Measurements from ENCODE around the gene LTBP3.

LTBP3 gene

GRCh38 chr11:65560555-65561418 lies 2.6 kb upstream of the LTBP3 start:
- H3K27ac ChIP-seq (ENCODE audit: low read depth, low read length), result no peak overlapping the region
- no peaks in the 10 kb centered on the region for H3K27me3 ChIP-seq (ENCODE audit: control insufficient read depth, low read length)
- H3K79me2 ChIP-seq (ENCODE audit: control insufficient read depth, low read length), result peaks cover 4% of the 10 kb centered on the region
- H3K36me3 ChIP-seq (ENCODE audit: control insufficient read depth, low read length), result peaks cover 2% of the 10 kb centered on the region; the same call in 1 of the 2 replicates
- H3K4me3 ChIP-seq (ENCODE audit: low read length), result no peak overlapping the region
- no peaks in the 10 kb centered on the region for H3K9me3 ChIP-seq (ENCODE audit: control insufficient read depth, insufficient read depth, low read length)
- H4K20me1 ChIP-seq (ENCODE audit: control insufficient read depth, insufficient read depth, low read depth, low read length), result no peaks in the 10 kb centered on the region
- no peak for TF ChIP-seq EZH2phosphoT487 (IDR thresholded peaks at IDR 0.05; ENCODE audit: borderline replicate concordance, low read length)
- TF ChIP-seq CTCF (IDR thresholded peaks at IDR 0.05; ENCODE audit: low read depth, low read length, poor library complexity, severe bottlenecking), result no peak
- no peaks in the 10 kb centered on the region for H3K9me2 ChIP-seq (replicated peaks; ENCODE audit: control insufficient read depth, low read length)
- peaks cover 22% of the 10 kb centered on the region for H3K4me1 ChIP-seq (ENCODE audit: control insufficient read depth, low read length)
- no peak overlapping the region for H3K4me2 ChIP-seq (ENCODE audit: low read length)
- H3F3A ChIP-seq (ENCODE audit: control insufficient read depth, insufficient read depth), result no peaks in the 10 kb centered on the region

GRCh38 chr11:65559951-65560537 lies 1.9 kb upstream of the LTBP3 start:
- Histone ChIP-seq H3K27ac (ENCODE audit: low read depth, low read length) (no peak overlapping the region), H3K9me2 (replicated peaks; ENCODE audit: control insufficient read depth, low read length) (no peaks in the 10 kb centered on the region), H3F3A (ENCODE audit: control insufficient read depth, insufficient read depth) (no peaks in the 10 kb centered on the region), H3K79me2 (ENCODE audit: control insufficient read depth, low read length) (no peaks in the 10 kb centered on the region), H3K9me3 (ENCODE audit: control insufficient read depth, insufficient read depth, low read length) (no peaks in the 10 kb centered on the region), H3K4me2 (ENCODE audit: low read length) (no peak overlapping the region), H4K20me1 (ENCODE audit: control insufficient read depth, insufficient read depth, low read depth, low read length) (no peaks in the 10 kb centered on the region), H3K4me1 (ENCODE audit: control insufficient read depth, low read length) (peaks cover 16% of the 10 kb centered on the region), H3K4me3 (ENCODE audit: low read length) (no peak overlapping the region), H3K27me3 (ENCODE audit: control insufficient read depth, low read length) (no peaks in the 10 kb centered on the region), H3K36me3 (ENCODE audit: control insufficient read depth, low read length) (no peaks in the 10 kb centered on the region)
- no peak for TF ChIP-seq CTCF (IDR thresholded peaks at IDR 0.05; ENCODE audit: low read depth, low read length, poor library complexity, severe bottlenecking)

- no peaks in the 10 kb centered on the region for H3K9me2 ChIP-seq (replicated peaks; ENCODE audit: control insufficient read depth, low read length)
- H3K27me3 ChIP-seq (ENCODE audit: control insufficient read depth, low read length), result no peaks in the 10 kb centered on the region
- no peak overlapping the region for H3K4me3 ChIP-seq (ENCODE audit: low read length)
- no peaks in the 10 kb centered on the region for H3K79me2 ChIP-seq (ENCODE audit: control insufficient read depth, low read length)
- no peaks in the 10 kb centered on the region for H4K20me1 ChIP-seq (ENCODE audit: control insufficient read depth, insufficient read depth, low read depth, low read length)
- no peaks in the 10 kb centered on the region for H3K36me3 ChIP-seq (ENCODE audit: control insufficient read depth, low read length)
- no peak overlapping the region for H3K4me2 ChIP-seq (ENCODE audit: low read length)
- no peak overlapping the region for H3K27ac ChIP-seq (ENCODE audit: low read depth, low read length)
- no peaks in the 10 kb centered on the region for H3F3A ChIP-seq (ENCODE audit: control insufficient read depth, insufficient read depth)
- H3K4me1 ChIP-seq (ENCODE audit: control insufficient read depth, low read length), result peaks cover 17% of the 10 kb centered on the region
- H3K9me3 ChIP-seq (ENCODE audit: control insufficient read depth, insufficient read depth, low read length), result no peaks in the 10 kb centered on the region
- TF ChIP-seq CTCF (IDR thresholded peaks at IDR 0.05; ENCODE audit: low read depth, low read length, poor library complexity, severe bottlenecking), result no peak
- TF ChIP-seq EZH2phosphoT487 (IDR thresholded peaks at IDR 0.05; ENCODE audit: borderline replicate concordance, low read length), result no peak
These were observed 1.4 kb upstream of the LTBP3 start for GRCh38 chr11:65559535-65559934.

Measured in DOHH2 (cell line).